ENCODE measurements around the gene PIP4K2A.

DNA sequence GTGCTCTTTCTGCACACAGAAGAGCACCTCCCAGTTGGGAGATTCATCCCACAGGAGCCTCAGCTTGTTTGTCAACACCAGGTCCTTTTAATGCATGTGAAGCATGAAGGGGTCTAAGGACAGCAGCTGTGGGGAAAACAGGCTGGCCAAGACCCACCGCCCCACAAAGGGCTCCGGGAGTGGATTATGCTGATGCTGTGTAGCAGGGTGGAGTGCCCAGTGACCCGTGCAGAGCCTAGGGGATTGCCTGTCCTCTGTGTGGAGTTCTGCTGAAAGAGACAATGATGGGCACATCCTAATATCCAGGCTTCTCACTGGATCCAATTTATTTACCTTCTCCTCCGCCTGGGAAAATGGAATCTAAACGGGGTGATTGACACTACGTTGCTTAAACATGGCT, 74.0 kb downstream of the PIP4K2A start:
- TF ChIP-seq CTCF (IDR thresholded peaks at IDR 0.05), result no peak
- TF ChIP-seq POLR2AphosphoS5 (IDR thresholded peaks at IDR 0.05), result no peak
- TF ChIP-seq POLR2A (IDR thresholded peaks at IDR 0.05), result no peak
